Mucosa of descending colon (tissue), 3 donors: ENCODE data around the gene SNX17. TPM values are rescaled to one million over a fixed set of nuclear protein-coding genes. Genes with fewer than 3 reads are reported as not detected.

Experiments used
- ATAC-seq: fragments of 200-7000 bp; cut with Tn5 transposase; one replicate; pipeline ENCODE4 v1.9.1; 2020; ENCODE audit warnings: mild to moderate bottlenecking, moderate library complexity
- DNase-seq, 3 donors: peaks; one replicate each; pipeline ENCODE4 v3.0.0-alpha.2; 2020
- H3K36me3 ChIP-seq: fragments of 200-600 bp; one replicate; pipeline ENCODE4 v1.8.0; 2021; ENCODE audit warnings: low read depth, mild to moderate bottlenecking
- H3K4me1 ChIP-seq: fragments of 200-600 bp; one replicate; pipeline ENCODE4 v1.8.0; 2021; ENCODE audit warnings: low read depth, mild to moderate bottlenecking
- H3K4me3 ChIP-seq: fragments of 200-600 bp; one replicate; pipeline ENCODE4 v1.8.0; 2021; ENCODE audit warnings: mild to moderate bottlenecking
- H3K9me3 ChIP-seq: fragments of 200-600 bp; one replicate; pipeline ENCODE4 v1.8.0; 2021; ENCODE audit warnings: mild to moderate bottlenecking
- intact Hi-C, 2 donors: fragments of 100-400 bp; cut with DNase I in 1 of 2; cut with micrococcal nuclease in 1 of 2; formaldehyde crosslinking; loops; one replicate each; pipeline versions ENCODE4 v1.11.0 to v1.11.1; 2022; cut with DNase I, micrococcal nuclease
- total RNA-seq, 3 donors: library from RNA; stranded (reverse); fragmentation: NEBNext Ultra II Directional in 2 of 3; extraction: Animal tissue kit (Norgen Biotek cat#: 25700) in 2 of 3; gene quantifications; one replicate each; pipeline versions ENCODE4 v1.2.1 to v1.2.4, GENCODE V29; 2021 to 2023
- TF ChIP-seq, protein P1 (sequence below): fragments of 200-600 bp; IDR thresholded peaks from one replicate; pipeline ENCODE4 v1.8.0; 2022; ENCODE audit warnings: antibody characterized with exemption, mild to moderate bottlenecking
- donor health status: DM: no; HTN: no; CAD: no; lungs with moderate emphysema.
- donor health status: DM: no; HTN: no; CAD: no.
- donor health status: DM: no; HTN: yes; CAD: no.

SNX17 gene
- total RNA-seq, 3 donors from 2014 or later = 85.5 to 94.4 (median 91.0) TPM

DNA sequence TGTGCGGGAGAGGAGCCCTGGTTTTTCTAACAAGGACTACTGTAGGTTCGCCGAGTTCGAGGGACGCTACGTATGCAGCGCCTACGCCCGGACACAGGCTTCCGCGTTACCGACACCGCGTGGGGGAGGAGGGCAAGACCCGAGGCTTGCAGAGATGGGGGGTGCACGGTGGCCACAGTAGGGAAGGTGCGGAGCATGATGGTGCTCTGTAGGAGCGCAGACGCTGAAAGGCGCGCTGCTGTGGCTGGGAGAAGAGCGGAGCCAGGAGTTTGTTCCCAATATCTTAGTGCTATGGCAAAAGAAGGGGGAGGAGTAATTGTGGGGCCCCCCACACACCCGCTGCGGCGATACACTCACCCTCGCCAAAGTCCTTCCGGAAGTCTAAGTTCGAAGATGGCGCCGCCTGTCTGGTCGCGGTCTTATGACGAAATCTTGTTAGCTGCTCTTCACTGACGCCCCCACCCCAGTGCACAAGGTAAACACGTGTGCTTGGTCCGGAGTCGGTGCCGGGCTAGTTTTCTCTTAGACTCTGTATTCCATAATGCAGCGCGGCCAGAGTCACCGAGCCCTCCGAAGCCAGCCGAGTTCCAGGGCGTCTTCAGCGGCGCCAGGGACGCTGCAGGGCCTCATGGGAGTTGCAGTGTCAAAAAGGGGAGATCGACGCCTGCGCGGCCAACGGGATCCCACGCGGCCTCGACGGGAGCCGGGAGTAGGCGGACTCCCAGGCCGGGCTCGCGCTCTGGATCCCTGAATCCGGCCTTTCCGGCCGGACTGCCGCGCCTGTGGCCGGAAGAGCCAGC is 13.8 kb upstream of the SNX17 start, which contains the start of gene GTF3C2:
TSS of gene GTF3C2 (minus strand) at position 383 of the 800 bp plus-strand sequence. CDS start 13,210 bp downstream, outside the sequence.
- H3K4me1 ChIP-seq = peaks cover 41% of the 10 kb centered on the region
- peak; percentile 93 for ATAC-seq
- H3K36me3 ChIP-seq = no peaks in the 10 kb centered on the region
- peak; percentile 95 to 98 (median 96) for DNase-seq
- H3K4me3 ChIP-seq = peak within 1 kb of the TSS; percentile 49
- TF ChIP-seq, protein P1, sequence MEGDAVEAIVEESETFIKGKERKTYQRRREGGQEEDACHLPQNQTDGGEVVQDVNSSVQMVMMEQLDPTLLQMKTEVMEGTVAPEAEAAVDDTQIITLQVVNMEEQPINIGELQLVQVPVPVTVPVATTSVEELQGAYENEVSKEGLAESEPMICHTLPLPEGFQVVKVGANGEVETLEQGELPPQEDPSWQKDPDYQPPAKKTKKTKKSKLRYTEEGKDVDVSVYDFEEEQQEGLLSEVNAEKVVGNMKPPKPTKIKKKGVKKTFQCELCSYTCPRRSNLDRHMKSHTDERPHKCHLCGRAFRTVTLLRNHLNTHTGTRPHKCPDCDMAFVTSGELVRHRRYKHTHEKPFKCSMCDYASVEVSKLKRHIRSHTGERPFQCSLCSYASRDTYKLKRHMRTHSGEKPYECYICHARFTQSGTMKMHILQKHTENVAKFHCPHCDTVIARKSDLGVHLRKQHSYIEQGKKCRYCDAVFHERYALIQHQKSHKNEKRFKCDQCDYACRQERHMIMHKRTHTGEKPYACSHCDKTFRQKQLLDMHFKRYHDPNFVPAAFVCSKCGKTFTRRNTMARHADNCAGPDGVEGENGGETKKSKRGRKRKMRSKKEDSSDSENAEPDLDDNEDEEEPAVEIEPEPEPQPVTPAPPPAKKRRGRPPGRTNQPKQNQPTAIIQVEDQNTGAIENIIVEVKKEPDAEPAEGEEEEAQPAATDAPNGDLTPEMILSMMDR = no peak
- H3K9me3 ChIP-seq = no peaks in the 10 kb centered on the region
- intact Hi-C loops = no loop called here

GRCh38 chr2:27362678-27363420 is 7.6 kb upstream of the SNX17 start:
- intact Hi-C loops = no loop called here
- DNase-seq = no peak
- TF ChIP-seq, protein P1 = no peak
- H3K4me3 ChIP-seq = no peak overlapping the region
- peaks cover 6% of the 10 kb centered on the region for H3K4me1 ChIP-seq
- peaks cover 10% of the 10 kb centered on the region for H3K36me3 ChIP-seq
- ATAC-seq = no peak
- no peaks in the 10 kb centered on the region for H3K9me3 ChIP-seq

DNA sequence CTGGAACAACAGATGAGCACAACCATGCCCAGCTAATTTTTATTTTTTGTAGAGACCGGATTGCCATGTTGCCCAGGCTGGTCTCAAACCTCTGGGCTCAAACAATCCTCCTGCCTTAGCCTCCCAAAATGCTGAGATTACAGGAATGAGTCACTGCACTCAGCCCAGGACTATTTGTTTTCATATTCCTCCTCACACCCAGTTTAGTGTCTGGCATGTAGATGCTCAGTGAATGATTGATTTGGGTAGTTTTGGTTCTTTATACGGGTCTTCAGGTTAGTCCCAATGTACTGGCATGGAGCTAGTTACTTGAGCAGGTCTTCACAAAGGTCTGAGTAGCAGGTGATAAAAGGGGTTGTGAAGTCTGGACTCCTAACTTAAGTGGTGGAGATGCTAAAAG is 6.5 kb upstream of the SNX17 start:
- DNase-seq (no peak), ATAC-seq (no peak)
- intact Hi-C loops = no loop called here
- H3K36me3 ChIP-seq = peaks cover 10% of the 10 kb centered on the region
- H3K4me3 ChIP-seq = no peak overlapping the region
- no peaks in the 10 kb centered on the region for H3K9me3 ChIP-seq
- H3K4me1 ChIP-seq = peaks cover 3% of the 10 kb centered on the region
- TF ChIP-seq, protein P1 = no peak

DNA sequence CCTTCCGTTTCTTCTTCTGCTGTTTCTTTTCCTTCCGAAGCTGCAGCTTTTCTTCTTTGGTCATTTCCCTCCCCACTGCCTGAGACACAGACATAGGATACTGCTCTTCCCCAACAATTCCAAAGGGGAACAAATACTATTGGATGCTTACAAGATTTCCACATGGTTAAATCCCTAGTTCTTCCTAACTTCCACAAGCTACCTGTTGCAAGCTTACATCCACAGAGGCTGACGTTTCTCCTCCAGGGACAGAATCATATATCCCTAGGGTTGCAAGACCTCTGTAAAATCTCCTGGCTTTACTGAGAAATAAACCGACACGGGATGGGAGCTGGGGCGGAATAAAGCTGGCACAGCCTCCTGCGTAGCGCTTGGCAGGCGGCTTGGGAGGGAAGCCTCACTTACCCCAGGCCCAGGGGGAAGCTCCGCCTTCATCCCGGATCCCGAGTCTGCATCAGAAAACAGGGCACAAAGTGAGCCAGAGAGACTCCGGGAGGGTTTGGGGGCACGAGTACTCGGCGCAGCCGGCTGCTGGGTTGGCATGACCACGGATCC is 868 bp upstream of the SNX17 start:
- peaks cover 24% of the 10 kb centered on the region for H3K4me1 ChIP-seq
- intact Hi-C loops = no loop called here
- H3K4me3 ChIP-seq = peak overlapping the region; percentile 97
- DNase-seq (peak in 1 of 3 donors; percentile 65), ATAC-seq (peak; percentile 40)
- TF ChIP-seq, protein P1 = no peak
- H3K9me3 ChIP-seq = no peaks in the 10 kb centered on the region
- peaks cover 17% of the 10 kb centered on the region for H3K36me3 ChIP-seq

GRCh38 chr2:27370816-27371620 is 602 bp downstream of the SNX17 start:
- peaks cover 17% of the 10 kb centered on the region for H3K36me3 ChIP-seq
- peak; percentile 53 for ATAC-seq
- no peaks in the 10 kb centered on the region for H3K9me3 ChIP-seq
- intact Hi-C loops = no loop called here
- peaks cover 24% of the 10 kb centered on the region for H3K4me1 ChIP-seq
- TF ChIP-seq, protein P1 = no peak
- DNase-seq = peak in 1 of 3 donors; percentile 70
- peak overlapping the region; percentile 97 for H3K4me3 ChIP-seq
